Peyer's patch (tissue), 4 donors: Measurements from ENCODE around the gene ARID1B.

Experiments used
- POLR2A ChIP-seq, 2 donors: fragments of 450-650 bp; IDR thresholded peaks; one replicate each; pipeline ENCODE4 v1.5.1; 2017; ENCODE audit warnings: antibody characterized with exemption in 2 of 2, mild to moderate bottlenecking in 2 of 2, moderate library complexity in 2 of 2
- TF ChIP-seq, protein P1 (sequence below), 6 experiments: fragments of 450-650 bp in 4 of 6; fragments of 200-600 bp in 2 of 6; sonication (generic) in 1 of 6; IDR thresholded peaks; one replicate each; pipeline ENCODE4 v1.5.1; 2017 to 2019; ENCODE audit warnings: antibody characterized with exemption in 6 of 6, mild to moderate bottlenecking in 3 of 6, moderate library complexity in 1 of 6

DNA sequence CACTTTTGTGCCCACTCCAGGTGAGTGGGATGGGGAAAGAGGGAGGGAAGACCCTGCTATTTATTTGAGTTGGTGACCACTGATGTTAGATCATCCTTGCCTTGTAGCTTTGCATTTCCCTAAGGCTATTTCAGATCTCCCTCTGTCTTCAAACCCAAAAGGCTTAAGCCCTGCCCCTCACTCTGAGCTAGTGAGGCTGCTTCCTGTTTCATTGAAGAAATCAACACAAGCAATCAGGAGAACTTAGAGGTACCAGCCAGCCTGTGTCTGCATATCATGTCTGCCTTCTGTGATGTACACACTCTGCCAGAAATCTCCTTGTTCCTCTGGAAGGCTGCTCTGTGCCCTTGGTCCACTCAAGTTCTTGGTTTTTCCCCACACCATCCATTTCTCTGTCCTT is 135.3 kb downstream of the ARID1B start:
- TF ChIP-seq, protein P1, sequence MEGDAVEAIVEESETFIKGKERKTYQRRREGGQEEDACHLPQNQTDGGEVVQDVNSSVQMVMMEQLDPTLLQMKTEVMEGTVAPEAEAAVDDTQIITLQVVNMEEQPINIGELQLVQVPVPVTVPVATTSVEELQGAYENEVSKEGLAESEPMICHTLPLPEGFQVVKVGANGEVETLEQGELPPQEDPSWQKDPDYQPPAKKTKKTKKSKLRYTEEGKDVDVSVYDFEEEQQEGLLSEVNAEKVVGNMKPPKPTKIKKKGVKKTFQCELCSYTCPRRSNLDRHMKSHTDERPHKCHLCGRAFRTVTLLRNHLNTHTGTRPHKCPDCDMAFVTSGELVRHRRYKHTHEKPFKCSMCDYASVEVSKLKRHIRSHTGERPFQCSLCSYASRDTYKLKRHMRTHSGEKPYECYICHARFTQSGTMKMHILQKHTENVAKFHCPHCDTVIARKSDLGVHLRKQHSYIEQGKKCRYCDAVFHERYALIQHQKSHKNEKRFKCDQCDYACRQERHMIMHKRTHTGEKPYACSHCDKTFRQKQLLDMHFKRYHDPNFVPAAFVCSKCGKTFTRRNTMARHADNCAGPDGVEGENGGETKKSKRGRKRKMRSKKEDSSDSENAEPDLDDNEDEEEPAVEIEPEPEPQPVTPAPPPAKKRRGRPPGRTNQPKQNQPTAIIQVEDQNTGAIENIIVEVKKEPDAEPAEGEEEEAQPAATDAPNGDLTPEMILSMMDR (IDR thresholded peaks at IDR 0.05), result no peak
- TF ChIP-seq POLR2A (IDR thresholded peaks at IDR 0.05), result no peak
